Body of pancreas (tissue), 4 donors: ENCODE results near the gene SETD6. TPM values are rescaled to one million over a fixed set of nuclear protein-coding genes. Genes with fewer than 3 reads are reported as not detected.

Experiments
- ATAC-seq: fragments of 150-250 bp; one replicate; pipeline ENCODE4 v1.9.1; 2016
- DNase-seq, 4 donors: peaks; one replicate each; pipeline ENCODE4 v3.0.0-alpha.2; 2019
- H3K27ac ChIP-seq, 4 donors: fragments of 200-600 bp; sonication (generic); 1 replicate in 3 of 4; 2 replicates in 1 of 4; pipeline versions ENCODE4 v1.5.1 to v1.6.1; 2016 to 2019; ENCODE audit warnings: mild to moderate bottlenecking in 1 of 4, mixed read lengths in 1 of 4, moderate library complexity in 1 of 4
- H3K27me3 ChIP-seq, 2 donors: fragments of 200-600 bp; sonication (generic); one replicate each; pipeline ENCODE4 v1.6.0; 2016; ENCODE audit warnings: mild to moderate bottlenecking in 1 of 2
- H3K36me3 ChIP-seq, 2 donors: fragments of 200-600 bp; sonication (generic); replicated peaks in 1 of 2; 2 replicates each; pipeline ENCODE4 v1.5.1; 2016; ENCODE audit warnings: low read depth in 2 of 2; ENCODE audit not compliant: insufficient read depth in 1 of 2
- H3K4me1 ChIP-seq: fragments of 200-600 bp; sonication (generic); one replicate; pipeline ENCODE4 v1.6.0; 2016
- H3K4me3 ChIP-seq, 2 donors: fragments of 200-600 bp; sonication (generic); 1 replicate in 1 of 2; 2 replicates in 1 of 2; pipeline ENCODE4 v1.5.1; 2016 to 2019
- H3K9me3 ChIP-seq, 3 donors: fragments of 200-600 bp; sonication (generic); 1 replicate in 2 of 3; 2 replicates in 1 of 3; pipeline ENCODE4 v1.5.1; 2016
- CTCF ChIP-seq, 7 experiments: fragments of 450-650 bp in 4 of 7; fragments of 200-600 bp in 3 of 7; sonication (generic) in 3 of 7; IDR thresholded peaks; one replicate each; pipeline ENCODE4 v1.5.1; 2016 to 2019; ENCODE audit warnings: antibody characterized with exemption in 7 of 7
- POLR2A ChIP-seq, 3 donors: fragments of 450-650 bp; IDR thresholded peaks; one replicate each; pipeline ENCODE4 v1.6.1; 2016; ENCODE audit warnings: antibody characterized with exemption in 3 of 3, mild to moderate bottlenecking in 2 of 3
- WGBS, 2 donors: methylation state at CpG; one replicate each; pipeline ENCODE4 v1.1.5; 2017; 5-methylcytosine and 5-hydroxymethylcytosine counted together
- intact Hi-C: fragments of 100-400 bp; cut with DNase I; formaldehyde crosslinking; loops from one replicate; pipeline ENCODE4 v1.15.1; 2023
- total RNA-seq, 2 donors: library from RNA; depleted of rRNA; stranded (reverse); fragments of >200 nt; gene quantifications; one replicate each; pipeline ENCODE4 v1.1.0, GENCODE V29; 2016

The SETD6 gene
- total RNA-seq, 2 donors from 2014 or later, result 67.7 to 80.8 TPM

- WGBS, 2 donors, result 81 to 87% methylated on average over 8 of the region's 8 CpGs
- TF ChIP-seq CTCF (IDR thresholded peaks at IDR 0.05), result no peak
- H3K9me3 ChIP-seq, result no peaks in the 10 kb centered on the region
- H3K27ac ChIP-seq, result no peak overlapping the region
- no peak overlapping the region for H3K4me3 ChIP-seq
- DNase-seq (no peak), ATAC-seq (no peak)
- H3K36me3 ChIP-seq, result peaks cover 10 to 46% of the 10 kb centered on the region in 2 donors
- intact Hi-C loops, result no loop called here
- no peaks in the 10 kb centered on the region for H3K27me3 ChIP-seq
- no peaks in the 10 kb centered on the region for H3K4me1 ChIP-seq
These were observed 28.4 kb downstream of the SETD6 start for GRCh38 chr16:58543685-58544084.

- intact Hi-C loops, result no loop called here
- Histone ChIP-seq H3K27me3 (no peaks in the 10 kb centered on the region), H3K36me3 (peaks cover 20 to 46% of the 10 kb centered on the region in 2 donors), H3K4me3 (no peak overlapping the region), H3K27ac (no peak overlapping the region), H3K9me3 (no peaks in the 10 kb centered on the region), H3K4me1 (no peaks in the 10 kb centered on the region)
- DNase-seq, result no peak
- no peak for ATAC-seq
- WGBS, 2 donors, result 57 to 64% methylated on average over 2 of the region's 2 CpGs
- TF ChIP-seq POLR2A (IDR thresholded peaks at IDR 0.05) (no peak), CTCF (IDR thresholded peaks at IDR 0.05) (no peak)
These were observed 33.1 kb downstream of the SETD6 start for GRCh38 chr16:58548378-58548777.

- Histone ChIP-seq H3K27me3 (no peaks in the 10 kb centered on the region), H3K27ac (no peak overlapping the region), H3K4me3 (no peak overlapping the region), H3K36me3 (peaks cover 15 to 32% of the 10 kb centered on the region in 2 donors), H3K4me1 (no peaks in the 10 kb centered on the region), H3K9me3 (no peaks in the 10 kb centered on the region)
- intact Hi-C loops, result no loop called here
- DNase-seq, result no peak
- no peak for ATAC-seq
- no peak for TF ChIP-seq POLR2A (IDR thresholded peaks at IDR 0.05)
- TF ChIP-seq CTCF (IDR thresholded peaks at IDR 0.05), result no peak
- 87 to 88% methylated on average over 3 of the region's 3 CpGs for WGBS, 2 donors
These were observed 36.2 kb downstream of the SETD6 start for GRCh38 chr16:58551496-58551895.

- TF ChIP-seq POLR2A (IDR thresholded peaks at IDR 0.05) (no peak), CTCF (IDR thresholded peaks at IDR 0.05) (no peak)
- H3K4me3 ChIP-seq, result no peak overlapping the region
- ATAC-seq (no peak), DNase-seq (no peak)
- 72 to 91% methylated on average over 2 of the region's 2 CpGs for WGBS, 2 donors
- no peak overlapping the region for H3K27ac ChIP-seq
- no peaks in the 10 kb centered on the region for H3K4me1 ChIP-seq
- no peaks in the 10 kb centered on the region for H3K27me3 ChIP-seq
- no peaks in the 10 kb centered on the region for H3K9me3 ChIP-seq
- peaks cover 5 to 30% of the 10 kb centered on the region in 2 donors for H3K36me3 ChIP-seq
- intact Hi-C loops, result no loop called here
These were observed 41.4 kb downstream of the SETD6 start for GRCh38 chr16:58556678-58557077.

- Histone ChIP-seq H3K27me3 (no peaks in the 10 kb centered on the region), H3K36me3 (peaks cover 0 to 17% of the 10 kb centered on the region in 2 donors), H3K4me1 (no peaks in the 10 kb centered on the region), H3K27ac (no peak overlapping the region), H3K9me3 (no peaks in the 10 kb centered on the region), H3K4me3 (no peak overlapping the region)
- intact Hi-C loops, result no loop called here
- TF ChIP-seq POLR2A (IDR thresholded peaks at IDR 0.05) (no peak), CTCF (IDR thresholded peaks at IDR 0.05) (no peak)
- DNase-seq (no peak), ATAC-seq (no peak)
These were observed 47.9 kb downstream of the SETD6 start for GRCh38 chr16:58563235-58563634.
